ENCODE data around the gene LYPD5.
"Not testable (repeated sequence)": the region's sequence is repeated elsewhere in the genome, so short reads cannot be mapped to it uniquely, and the experiment has no call there.

The LYPD5 gene

GRCh38 chr19:43802216-43802951 lies at the start of gene LYPD5:
Gene LYPD5 (minus strand): TSS chr19:43802447. CDS start chr19:43802380, 67 bp downstream.
- DNase-seq: no peak

GRCh38 chr19:43848821-43849220 lies 46.6 kb upstream of the LYPD5 start:
- DNase-seq: no peak

- no peak for DNase-seq
These were observed 45.6 kb upstream of the LYPD5 start for GRCh38 chr19:43847884-43848283.

GRCh38 chr19:43847246-43847645 lies 45.0 kb upstream of the LYPD5 start:
- no peak for DNase-seq

- no peak for DNase-seq
These were observed 39.8 kb upstream of the LYPD5 start for GRCh38 chr19:43842007-43842406.

- DNase-seq: no peak
These were observed 36.9 kb upstream of the LYPD5 start for GRCh38 chr19:43839139-43839538.

- DNase-seq: peak; percentile 81
These were observed 24.8 kb upstream of the LYPD5 start, which contains the start of gene ZNF283 for GRCh38 chr19:43826787-43827754. Gene ZNF283 (plus strand): TSS chr19:43827321. CDS start chr19:43833505, 6,184 bp downstream.

GRCh38 chr19:43824572-43824971 lies 22.3 kb upstream of the LYPD5 start:
- not testable (repeated sequence) for DNase-seq

- not testable (repeated sequence) for DNase-seq
These were observed 21.6 kb upstream of the LYPD5 start for GRCh38 chr19:43823856-43824255.

GRCh38 chr19:43820884-43821215 lies 18.6 kb upstream of the LYPD5 start:
- no peak for DNase-seq

- DNase-seq: peak; percentile 46
These were observed 18.0 kb upstream of the LYPD5 start for GRCh38 chr19:43820098-43820883.

- DNase-seq: no peak
These were observed 16.3 kb upstream of the LYPD5 start for GRCh38 chr19:43818500-43818899.

- not testable (repeated sequence) for DNase-seq
These were observed 15.2 kb upstream of the LYPD5 start for GRCh38 chr19:43817454-43817853.

- no peak for DNase-seq
These were observed 12.6 kb upstream of the LYPD5 start for GRCh38 chr19:43814663-43815352.

GRCh38 chr19:43812688-43813087 lies 10.4 kb upstream of the LYPD5 start:
- no peak for DNase-seq

- DNase-seq: no peak
These were observed 10.0 kb upstream of the LYPD5 start for GRCh38 chr19:43812259-43812658.

GRCh38 chr19:43811837-43812236 lies 9.6 kb upstream of the LYPD5 start:
- DNase-seq: no peak

GRCh38 chr19:43809762-43810696 lies 7.8 kb upstream of the LYPD5 start:
- DNase-seq: no peak

- no peak for DNase-seq
These were observed 5.4 kb upstream of the LYPD5 start for GRCh38 chr19:43807651-43808050.

- DNase-seq: no peak
These were observed 4.6 kb upstream of the LYPD5 start for GRCh38 chr19:43806848-43807247.

GRCh38 chr19:43806401-43806800 lies 4.2 kb upstream of the LYPD5 start:
- not testable (repeated sequence) for DNase-seq
